ENCODE measurements around the gene ARID2.

- TF ChIP-seq TAF7 (tag; IDR thresholded peaks at IDR 0.05) (no peak), DIDO1 (tag; IDR thresholded peaks at IDR 0.05; ENCODE audit: low read depth) (no peak), GATAD2B (IDR thresholded peaks at IDR 0.05; ENCODE audit: borderline replicate concordance) (no peak), ZC3H8 (IDR thresholded peaks at IDR 0.05) (no peak), SP1 (CRISPR knock-in tag; IDR thresholded peaks at IDR 0.05) (no peak)
These were observed 16.4 kb downstream of the ARID2 start for GRCh38 chr12:45745861-45746277.
